Measurements from ENCODE around the gene CCDC141.

DNA sequence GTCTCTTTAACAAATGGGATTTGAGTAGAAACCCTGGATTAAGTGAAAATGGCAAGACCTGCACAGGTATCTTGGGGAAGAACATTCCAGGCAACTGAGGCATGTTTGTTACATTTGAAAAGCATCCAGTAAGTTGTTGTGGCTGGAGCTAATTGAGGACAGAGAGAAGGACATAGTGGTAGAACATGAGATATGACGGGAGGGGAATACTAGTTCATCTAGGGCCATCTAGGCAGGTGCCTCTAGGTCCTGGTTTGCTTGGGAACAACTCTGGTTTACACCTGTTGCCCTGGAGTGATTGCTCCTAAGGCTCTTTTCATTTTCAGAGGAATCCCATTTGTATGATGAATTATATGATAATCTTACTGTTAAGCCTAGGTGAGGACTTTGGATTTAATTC is 19.7 kb upstream of the CCDC141 start:
- TF ChIP-seq, protein P1, sequence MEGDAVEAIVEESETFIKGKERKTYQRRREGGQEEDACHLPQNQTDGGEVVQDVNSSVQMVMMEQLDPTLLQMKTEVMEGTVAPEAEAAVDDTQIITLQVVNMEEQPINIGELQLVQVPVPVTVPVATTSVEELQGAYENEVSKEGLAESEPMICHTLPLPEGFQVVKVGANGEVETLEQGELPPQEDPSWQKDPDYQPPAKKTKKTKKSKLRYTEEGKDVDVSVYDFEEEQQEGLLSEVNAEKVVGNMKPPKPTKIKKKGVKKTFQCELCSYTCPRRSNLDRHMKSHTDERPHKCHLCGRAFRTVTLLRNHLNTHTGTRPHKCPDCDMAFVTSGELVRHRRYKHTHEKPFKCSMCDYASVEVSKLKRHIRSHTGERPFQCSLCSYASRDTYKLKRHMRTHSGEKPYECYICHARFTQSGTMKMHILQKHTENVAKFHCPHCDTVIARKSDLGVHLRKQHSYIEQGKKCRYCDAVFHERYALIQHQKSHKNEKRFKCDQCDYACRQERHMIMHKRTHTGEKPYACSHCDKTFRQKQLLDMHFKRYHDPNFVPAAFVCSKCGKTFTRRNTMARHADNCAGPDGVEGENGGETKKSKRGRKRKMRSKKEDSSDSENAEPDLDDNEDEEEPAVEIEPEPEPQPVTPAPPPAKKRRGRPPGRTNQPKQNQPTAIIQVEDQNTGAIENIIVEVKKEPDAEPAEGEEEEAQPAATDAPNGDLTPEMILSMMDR (IDR thresholded peaks at IDR 0.05), result no peak
- TF ChIP-seq POLR2A (IDR thresholded peaks at IDR 0.05), result no peak
